Kidney tubule cell (primary cell): Measurements from ENCODE around the gene GNAT2.

Experiments used
- DNase-seq: peaks from one replicate; pipeline ENCODE4 v3.0.0-alpha.2; 2018; ENCODE audit warnings: low spot score

GNAT2 gene

DNA sequence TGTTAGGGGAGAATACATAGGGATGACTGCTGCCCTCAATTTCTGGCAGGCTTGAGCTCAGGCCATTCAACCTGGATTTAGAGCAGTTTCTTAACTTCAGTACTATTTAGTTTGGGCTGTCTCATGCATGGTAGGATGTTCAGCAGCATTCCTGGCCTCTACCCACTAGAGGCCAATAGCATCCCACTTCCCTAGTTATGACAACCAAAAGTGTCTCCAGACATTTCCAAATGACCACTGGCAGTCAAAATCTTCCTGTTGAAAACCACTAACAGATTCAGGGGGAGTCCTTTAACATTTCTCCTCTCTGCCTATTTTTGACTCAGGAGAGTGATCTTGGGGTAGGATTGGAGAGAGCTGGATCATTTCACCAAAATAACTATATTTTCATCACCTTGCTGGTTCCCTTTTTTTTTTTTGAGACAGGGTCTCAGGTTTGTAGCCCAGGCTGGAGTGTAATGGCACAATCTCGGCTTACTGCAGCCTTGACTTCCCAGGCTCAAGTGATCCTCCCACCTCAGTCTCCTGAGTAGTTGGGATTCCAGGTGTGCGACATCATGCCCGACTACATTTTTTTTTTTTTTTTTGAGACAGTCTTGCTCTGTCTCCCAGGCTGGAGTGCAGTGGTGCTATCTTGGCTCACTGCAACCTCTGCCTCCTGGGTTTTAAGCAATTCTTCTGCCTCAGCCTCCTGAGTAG, 8.7 kb downstream of the GNAT2 start:
- DNase-seq, result peak; percentile 77

DNA sequence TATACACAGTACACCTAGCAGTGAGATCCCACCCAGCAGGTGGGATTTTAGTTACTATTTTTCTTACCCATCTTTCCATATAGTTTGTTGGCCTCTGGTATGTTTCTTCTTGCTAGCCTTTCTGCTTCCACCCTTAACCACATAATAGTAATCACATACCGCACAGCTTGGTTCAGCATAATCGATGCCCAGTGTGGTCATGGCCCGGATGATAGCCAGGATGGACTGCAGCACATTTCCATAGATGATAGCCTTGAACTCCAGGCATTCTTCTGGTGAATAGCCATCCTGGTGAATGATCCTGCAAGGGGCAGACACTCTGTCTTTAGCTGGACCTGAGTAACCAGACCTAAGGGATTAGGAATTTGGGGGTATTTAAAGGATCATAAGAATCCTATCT, 9.5 kb downstream of the GNAT2 start:
- peak; percentile 34 for DNase-seq

DNA sequence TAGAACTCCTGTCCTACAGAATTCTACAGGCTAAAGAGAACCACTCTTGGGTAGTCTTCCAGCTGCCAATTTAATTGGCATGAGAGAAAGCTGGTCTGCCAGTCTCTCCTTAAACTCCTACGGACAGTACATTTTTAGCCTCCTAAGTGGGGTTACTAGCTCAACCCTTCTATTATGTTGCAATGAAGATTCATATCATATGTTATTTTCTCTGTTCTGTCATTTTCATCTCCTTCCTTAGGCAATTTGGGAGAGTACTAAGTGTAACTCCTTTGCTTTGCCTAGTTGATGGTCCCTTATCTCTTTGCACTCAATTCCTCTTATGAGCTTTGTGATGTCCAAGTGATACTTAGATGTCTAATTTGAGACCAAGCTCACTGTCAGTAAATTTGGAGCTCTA, 14.0 kb downstream of the GNAT2 start:
- no peak for DNase-seq

DNA sequence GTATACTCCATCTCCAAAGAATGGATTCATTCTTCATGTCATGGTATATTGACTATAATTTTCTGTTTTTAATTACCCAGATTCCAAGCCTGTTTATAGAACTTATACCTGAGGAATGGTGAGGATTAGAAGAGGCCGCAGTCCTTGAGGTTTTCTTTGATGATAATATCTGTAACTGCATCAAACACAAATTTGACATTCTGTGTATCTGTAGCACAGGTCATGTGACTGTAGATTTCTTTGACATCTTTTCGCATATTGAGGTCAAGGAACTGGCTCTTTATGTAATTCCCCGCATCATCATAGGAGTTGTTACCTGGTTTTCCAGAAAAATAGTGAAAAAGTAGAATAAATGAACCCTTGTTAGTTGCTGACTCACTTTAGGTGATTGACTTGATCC, 16.2 kb downstream of the GNAT2 start:
- DNase-seq, result no peak

DNA sequence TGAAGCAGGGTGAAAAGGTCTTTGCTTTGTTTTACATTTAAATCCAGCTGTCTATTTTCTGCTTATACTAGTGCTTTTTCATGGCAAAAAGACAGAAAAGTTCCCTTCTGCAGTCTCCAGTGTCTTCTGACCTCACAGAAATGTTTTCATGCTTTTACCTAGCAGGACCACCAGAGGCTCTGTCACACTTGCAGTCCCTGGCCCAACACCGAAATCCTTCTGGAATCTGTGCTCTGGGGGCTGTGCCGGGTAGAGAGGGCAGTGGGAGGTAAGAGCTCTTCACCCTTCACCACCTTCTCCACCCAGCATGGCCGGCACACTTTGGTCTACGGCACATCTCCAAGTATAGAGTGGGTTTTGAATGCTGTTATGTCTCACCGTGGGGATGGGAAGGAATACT, 20.8 kb downstream of the GNAT2 start:
- DNase-seq, result no peak

DNA sequence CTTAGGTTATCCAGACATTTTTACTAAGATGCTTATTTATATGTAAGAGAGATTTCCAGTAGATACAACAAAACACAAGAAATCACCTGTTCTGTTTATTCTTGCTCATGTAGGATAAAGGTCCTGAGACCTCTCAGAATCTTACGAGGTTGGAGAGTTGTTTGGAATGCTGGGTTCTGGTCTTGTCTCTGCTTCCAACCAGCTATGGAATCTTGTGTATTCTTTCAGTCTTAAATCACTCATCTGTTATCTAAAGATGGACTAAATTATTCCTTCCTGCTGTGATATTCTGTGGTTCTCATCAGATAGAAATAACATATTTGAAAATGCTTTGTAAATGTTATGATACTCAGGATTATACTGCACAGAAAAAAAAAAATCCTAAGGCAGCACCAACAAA, 21.3 kb downstream of the GNAT2 start:
- DNase-seq, result no peak

DNA sequence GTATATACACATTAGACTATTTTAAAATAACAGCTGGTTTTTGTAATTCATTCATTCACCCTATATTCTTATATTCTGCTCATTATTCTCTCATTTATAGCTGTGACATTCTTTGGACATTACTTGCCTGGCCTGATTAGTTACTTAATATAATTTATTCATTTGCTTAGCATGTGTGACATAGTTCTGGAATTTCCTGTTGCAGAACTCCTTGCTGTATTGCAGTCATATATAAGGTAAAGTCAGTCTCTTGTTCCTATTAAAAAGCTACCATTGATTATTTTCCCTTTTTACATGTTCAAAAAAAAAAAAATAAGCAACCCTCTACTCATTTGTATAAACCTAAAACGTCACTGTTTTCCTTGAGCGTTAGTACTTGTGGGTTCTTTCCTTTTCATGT, 23.9 kb downstream of the GNAT2 start:
- DNase-seq, result peak; percentile 84

DNA sequence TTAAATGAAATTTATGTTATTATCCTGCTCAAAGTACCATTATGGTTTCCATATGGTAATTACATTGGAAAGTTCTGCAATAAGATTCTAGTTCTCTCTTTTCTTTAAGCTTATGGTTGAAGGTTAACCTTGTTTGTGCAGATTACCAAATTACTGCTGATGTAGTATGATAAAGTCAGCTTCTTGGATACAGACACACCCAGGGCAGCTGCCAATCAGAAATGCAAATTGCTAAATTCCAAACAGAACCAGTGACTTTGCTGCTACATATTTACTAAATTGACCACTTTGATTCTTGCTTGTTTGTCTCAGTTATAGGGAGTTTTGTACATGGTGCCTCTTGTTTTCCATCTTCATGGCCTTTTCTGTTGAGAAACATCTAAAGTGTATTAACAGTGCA, 26.5 kb downstream of the GNAT2 start:
- no peak for DNase-seq

DNA sequence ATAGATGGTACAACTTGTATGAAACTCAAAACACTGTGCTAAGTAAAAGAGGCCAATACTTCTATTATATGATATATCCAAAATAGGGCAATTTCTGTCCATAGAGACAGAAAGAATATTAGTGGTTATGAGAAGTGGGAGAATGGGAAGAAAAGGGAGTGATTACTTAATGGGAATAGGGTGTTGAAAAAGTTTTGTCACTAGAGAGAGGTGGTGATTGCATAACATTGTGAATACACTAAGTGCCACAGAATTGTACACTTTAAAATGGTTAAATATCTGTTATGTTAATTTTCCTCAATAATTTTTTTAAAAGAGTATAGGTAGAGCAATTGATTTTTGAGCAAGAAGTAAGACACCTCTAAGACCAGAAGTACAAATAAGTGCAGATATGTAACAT, 29.7 kb downstream of the GNAT2 start:
- DNase-seq, result no peak

DNA sequence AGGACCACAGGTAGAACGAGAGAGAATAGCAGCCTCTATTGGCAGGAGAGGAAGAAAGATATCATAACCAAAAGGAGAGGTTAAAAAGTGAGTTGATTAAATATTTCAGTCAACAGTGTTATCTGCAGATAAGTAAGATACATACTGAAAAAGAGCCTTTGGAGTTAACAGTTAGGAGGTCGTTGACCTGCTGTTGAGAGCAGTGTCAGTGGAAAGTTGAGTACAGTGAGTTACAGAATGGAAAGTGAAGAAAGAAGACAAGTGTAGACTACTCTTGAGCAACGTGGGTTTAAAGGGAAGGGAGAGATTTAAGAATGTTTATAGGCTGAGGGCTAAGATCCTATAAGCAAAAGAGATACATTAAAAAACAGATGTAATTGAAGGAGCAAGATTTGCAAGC, 30.2 kb downstream of the GNAT2 start:
- no peak for DNase-seq

DNA sequence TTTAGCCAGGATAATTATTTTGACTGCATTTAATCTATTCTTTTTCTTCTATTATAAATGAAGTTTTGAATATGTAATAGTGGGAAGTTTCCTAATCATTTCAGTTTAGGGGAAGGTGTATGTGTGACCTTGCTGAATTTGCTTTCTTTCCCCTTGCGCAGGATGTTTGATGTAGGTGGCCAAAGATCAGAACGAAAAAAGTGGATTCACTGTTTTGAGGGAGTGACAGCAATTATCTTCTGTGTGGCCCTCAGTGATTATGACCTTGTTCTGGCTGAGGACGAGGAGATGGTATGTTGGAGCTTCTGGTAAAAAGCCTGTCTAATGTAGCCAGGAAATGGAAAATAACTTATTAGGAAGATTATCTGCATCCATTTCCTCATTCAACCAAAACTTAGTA, 33.4 kb downstream of the GNAT2 start:
- DNase-seq, result no peak

DNA sequence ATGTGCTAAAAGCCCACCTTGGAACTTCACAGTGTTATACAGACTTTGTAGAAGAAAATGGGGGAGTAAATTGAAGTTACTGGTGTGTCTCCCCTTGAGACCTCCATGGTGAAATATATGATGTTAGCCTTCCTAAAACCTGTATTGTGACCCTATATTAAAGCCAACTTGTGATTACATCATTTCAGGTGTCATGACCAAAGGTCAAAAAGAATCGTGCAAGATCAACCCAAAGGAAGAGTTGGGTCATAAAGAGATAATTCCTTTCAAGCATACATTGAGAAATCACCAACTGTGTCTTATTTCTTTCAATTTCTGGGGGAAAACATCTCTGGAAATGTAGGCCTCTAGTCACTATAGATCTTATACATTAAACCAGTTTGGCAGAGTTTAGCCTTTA, 34.6 kb downstream of the GNAT2 start:
- no peak for DNase-seq

DNA sequence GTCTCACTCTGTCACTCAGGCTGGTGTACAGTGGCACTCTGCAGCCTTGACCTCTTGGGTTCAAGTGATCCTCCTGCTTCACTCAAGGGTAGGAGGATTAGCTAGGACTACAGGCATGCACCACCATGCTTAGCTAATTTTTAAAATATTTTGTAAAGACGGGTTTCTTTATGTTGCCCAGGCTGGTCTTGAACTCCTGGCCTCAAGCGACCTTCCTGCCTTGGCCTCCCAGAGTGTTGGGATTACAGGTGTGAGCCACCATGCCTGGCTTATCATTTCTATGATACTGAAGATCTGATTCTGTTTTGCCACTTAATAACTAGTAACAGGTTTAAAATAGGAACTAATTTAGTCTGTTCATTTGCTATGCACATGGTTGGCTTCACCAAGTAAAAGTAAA, 37.4 kb downstream of the GNAT2 start:
- DNase-seq, result no peak

DNA sequence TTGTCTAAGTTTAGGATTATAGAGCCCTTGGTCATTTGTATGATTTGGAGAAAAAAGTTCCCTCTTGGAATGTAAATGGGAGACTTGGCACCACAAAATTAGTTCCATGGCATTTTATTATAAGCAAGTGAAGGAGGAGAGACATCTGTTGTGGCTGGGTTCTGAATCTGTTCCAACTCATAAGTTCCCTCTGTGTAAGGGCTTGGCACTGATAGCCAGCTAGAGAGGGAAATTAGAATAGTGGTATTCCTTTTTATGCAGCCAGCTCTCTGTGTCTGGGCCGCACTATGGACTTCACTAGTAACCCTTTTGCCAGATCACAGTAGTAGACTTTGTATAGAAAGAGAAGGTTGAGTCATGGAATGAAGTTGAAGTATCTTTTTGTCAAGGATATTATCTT, 39.9 kb downstream of the GNAT2 start:
- no peak for DNase-seq

DNA sequence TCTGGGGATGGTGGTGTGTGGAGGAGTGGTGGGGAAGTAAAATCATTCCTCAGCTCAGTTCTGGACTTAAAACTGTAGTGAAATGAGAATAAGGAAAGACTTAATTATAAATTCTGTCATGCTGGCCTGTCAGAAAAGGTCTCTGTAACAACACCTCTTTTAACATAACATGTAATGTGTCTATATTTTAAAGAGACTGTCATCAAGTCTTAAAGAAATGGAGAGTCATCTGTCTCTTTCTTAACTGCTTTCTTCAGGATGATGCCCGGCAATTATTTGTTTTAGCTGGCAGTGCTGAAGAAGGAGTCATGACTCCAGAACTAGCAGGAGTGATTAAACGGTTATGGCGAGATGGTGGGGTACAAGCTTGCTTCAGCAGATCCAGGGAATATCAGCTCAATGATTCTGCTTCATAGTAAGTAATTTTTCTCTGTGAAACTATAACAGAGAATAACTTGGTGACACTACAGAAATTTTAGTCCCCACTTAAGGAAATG, 40.4 kb downstream of the GNAT2 start:
- DNase-seq, result peak; percentile 2

DNA sequence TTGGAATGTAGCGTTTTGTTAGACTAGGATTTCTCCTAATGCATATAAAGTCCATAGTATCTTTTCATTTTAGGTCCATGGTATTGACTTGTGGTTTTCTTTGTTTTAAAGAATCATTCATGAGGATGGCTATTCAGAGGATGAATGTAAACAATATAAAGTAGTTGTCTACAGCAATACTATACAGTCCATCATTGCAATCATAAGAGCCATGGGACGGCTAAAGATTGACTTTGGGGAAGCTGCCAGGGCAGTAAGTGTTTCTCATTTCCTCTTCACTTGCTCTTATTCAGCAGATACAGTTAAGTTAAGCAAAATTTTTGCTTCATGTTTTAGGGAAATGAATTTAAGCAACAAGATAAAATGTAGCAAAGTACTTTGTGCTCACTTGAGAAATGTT, 45.6 kb downstream of the GNAT2 start:
- no peak for DNase-seq

DNA sequence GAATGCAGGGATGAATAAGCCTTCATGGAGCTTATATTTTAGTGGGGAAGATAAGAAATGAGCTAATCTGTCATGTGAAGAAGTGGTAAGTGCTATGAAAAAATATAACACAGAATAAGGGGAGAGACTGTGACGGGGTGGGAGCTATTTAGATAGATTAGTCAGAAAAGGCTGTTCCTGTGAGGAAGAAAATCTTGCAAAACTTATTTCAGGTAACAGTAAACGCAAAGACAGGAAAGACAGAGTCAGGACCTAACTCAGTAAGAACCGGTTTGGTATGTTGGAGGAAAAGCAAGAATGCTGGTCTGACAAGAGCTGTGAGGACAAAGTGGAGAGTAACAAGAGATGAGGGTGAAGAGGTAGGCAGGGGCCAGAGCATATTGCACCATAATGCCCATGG, 49.0 kb downstream of the GNAT2 start:
- DNase-seq, result peak; percentile 29

DNA sequence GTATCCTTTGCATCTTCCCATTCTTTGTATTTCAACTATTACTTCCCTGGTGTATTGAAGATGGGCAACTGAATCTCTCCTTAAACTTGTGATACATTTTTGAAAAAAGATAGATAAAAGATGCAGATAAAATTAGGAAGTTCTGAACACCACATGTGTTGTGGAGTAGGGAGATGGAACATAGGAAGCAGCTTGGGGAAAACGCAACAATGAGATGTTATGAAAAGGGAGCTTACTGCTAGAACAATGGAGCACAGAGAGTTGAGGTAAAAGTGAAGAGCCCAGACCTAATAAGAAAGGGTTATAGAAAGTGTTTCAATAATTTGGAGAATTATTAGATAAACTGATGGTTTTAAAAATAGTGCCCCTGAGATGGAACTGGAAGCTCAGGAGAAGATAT, 50.1 kb downstream of the GNAT2 start:
- DNase-seq, result no peak

DNA sequence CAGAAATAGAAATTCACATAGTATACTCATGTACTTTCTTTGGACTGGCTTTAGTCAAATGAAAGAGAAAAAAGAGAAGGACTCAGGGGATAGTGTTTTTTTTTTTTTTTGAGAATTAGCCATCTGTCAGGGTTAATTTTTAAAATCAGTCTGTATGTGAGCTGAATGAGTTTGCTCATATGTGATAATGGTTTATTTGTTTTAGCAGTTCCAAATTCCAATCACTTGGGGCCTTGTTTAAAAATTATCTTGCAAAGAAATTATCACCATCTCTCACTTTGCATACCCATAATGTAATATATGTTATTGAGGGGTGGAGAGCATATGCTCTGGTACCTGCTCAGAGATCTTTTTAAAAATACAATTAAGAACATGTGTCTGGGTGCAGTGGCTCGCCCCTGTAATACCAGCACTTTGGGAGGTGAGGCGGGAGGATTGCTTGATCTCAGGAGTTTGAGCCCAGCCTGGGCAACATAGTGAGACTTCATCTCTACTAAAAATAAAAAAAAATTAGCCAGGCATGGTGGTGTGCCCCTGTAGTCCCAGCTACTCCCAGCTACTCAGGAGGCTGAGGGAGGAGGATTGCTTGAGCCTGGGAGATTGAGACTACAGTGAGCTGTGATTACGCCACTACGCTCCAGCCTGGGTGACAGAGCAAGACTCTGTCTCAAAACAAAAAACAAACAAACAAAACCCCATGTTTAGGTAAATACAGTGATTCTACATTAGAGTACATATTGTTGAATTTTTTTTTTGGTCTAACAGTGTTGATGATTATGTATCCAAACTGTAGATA, 51.3 kb downstream of the GNAT2 start:
- DNase-seq, result peak; percentile 27

DNA sequence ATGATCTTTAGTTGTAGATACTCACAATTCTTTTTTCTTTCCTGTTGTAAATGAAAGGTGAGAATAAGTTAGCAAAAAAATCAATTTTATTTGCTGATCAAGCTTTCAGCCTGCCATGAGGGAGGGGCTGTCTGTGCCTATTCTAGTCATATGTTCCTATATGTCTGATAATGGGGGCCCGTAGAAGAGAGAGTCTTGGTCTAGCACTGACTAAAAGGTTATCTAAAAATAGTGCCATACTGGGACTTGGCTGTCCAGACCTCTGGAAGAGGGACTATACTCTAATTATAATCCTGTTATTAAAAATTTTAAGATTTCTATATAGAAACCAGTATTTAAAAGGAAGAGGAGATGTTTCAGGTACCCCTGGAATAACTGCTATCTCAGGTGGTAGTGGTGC, 52.4 kb downstream of the GNAT2 start:
- DNase-seq, result no peak

DNA sequence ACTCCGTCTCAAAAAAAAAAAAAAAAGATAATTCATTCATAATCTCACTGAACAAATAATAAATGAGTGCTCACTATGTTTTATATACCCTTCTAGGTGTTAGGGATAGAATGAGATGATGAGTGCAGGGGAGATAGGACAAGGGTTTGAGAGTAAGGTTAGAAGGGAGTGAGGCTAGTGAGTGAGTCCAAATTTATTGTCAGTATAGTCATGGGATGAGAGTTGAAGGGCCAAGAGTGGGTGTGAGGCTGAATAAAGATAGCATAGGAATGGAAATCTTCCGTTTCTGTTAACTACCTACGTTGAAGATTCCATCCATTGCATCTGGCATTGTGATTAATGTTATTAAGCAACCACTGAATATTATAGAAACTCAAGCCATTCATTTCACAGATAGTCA, 54.2 kb downstream of the GNAT2 start:
- DNase-seq, result no peak

DNA sequence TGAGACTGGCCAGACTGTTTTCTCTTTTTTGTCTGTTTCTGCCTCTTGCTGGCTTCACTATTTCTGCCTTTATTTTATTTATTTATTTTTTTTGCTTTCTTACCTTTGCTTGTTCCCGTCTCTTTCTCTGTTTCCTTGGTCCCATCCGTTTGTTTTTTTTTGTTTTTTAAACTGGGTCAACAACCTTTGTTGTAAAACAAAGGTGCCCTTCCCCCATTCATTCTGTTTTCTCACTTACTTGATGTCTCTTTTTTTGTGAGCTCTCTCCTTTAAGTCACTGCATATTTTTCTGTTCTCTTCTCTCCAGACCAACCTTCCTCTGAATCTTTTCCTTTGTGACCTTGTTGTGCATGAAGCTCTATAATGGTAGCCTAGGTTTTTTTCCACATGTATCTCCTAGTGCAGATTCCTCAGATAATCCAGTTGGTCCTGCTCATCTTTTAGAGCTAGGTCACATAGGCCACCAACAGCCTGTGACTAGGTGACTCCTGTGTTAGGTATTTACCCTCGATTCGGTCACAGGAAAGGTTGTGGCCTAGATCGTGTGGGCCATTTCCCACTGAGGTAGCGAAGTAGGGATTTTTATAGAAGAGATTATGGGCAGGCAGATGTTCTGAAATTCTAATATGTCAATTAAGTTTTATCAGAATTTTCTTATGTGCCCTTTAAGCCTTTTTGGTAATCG, 55.1 kb downstream of the GNAT2 start:
- DNase-seq, result peak; percentile 31

DNA sequence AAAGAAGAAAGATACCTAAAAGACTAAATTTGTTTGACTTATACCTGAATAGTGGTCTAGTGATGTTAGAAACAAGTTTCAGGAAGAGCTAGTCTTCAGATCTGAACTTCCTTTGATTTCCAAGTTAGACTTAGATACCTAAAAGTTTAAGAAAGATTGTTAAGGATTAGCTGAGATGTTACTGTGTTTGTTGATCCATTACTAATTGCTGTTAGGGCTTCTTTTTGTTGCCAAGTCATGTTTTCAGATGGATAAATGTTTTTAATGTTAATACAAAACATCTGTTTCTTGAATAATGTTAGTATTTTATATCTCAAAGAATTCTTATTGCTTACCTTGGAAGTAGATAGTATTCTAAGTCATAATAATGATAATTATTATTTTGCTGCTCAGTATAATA, 59.4 kb downstream of the GNAT2 start:
- DNase-seq, result no peak
